ENCODE measurements around the gene FUS. TPM values are rescaled to one million over a fixed set of nuclear protein-coding genes. Genes with fewer than 3 reads are reported as not detected.

Gene FUS
- total and polyA plus RNA-seq, 2 of the 13 experiments (the other 11 are each of a cell fraction or from before 2014, with no cell fraction given): 68.1 to 168 TPM

- peak; percentile 99 for TF ChIP-seq ZNF546 (CRISPR knock-in tag; conservative IDR thresholded peaks at IDR 0.05)
- peak; percentile 87; the same call in 1 of the 2 replicates for TF ChIP-seq MIXL1 (CRISPR knock-in tag; IDR thresholded peaks at IDR 0.05)
- no peak for TF ChIP-seq RCOR2 (CRISPR knock-in tag; IDR thresholded peaks at IDR 0.05)
- TF ChIP-seq GLMP (CRISPR knock-in tag; IDR thresholded peaks at IDR 0.05; ENCODE audit: borderline replicate concordance): 0 out of 2 replicates have a peak, but pooled peaks have one; percentile 3
- no peak for TF ChIP-seq ZNF101 (CRISPR knock-in tag; IDR thresholded peaks at IDR 0.05; ENCODE audit: borderline replicate concordance, low read depth)
- peak; percentile 100 for TF ChIP-seq RBM39 (IDR thresholded peaks at IDR 0.05; ENCODE audit: low read depth, low read length, poor library complexity, severe bottlenecking)
- peak; percentile 69; the same call in 1 of the 2 replicates for TF ChIP-seq NR2C2 (CRISPR knock-in tag; IDR thresholded peaks at IDR 0.05; ENCODE audit: borderline replicate concordance)
- no peak; the same call in 1 of the 2 replicates for TF ChIP-seq ZNF326 (CRISPR knock-in tag; IDR thresholded peaks at IDR 0.05; ENCODE audit: borderline replicate concordance)
- TF ChIP-seq HBP1 (CRISPR knock-in tag; IDR thresholded peaks at IDR 0.05; ENCODE audit: low read depth): no peak
- peak; percentile 67; the same call in 1 of the 2 replicates for TF ChIP-seq CENPBD1 (CRISPR knock-in tag; IDR thresholded peaks at IDR 0.05; ENCODE audit: borderline replicate concordance, low read depth)
- TF ChIP-seq IKZF1 (IDR thresholded peaks at IDR 0.05): no peak
- TF ChIP-seq ZNF414 (CRISPR knock-in tag; IDR thresholded peaks at IDR 0.05): no peak; the same call in 1 of the 2 replicates
- peak; percentile 61 for TF ChIP-seq MED1 (CRISPR knock-in tag; IDR thresholded peaks at IDR 0.05)
- TF ChIP-seq CBX5 (CRISPR knock-in tag; IDR thresholded peaks at IDR 0.05; ENCODE audit: borderline replicate concordance): peak; percentile 95
- TF ChIP-seq TAF1 (CRISPR knock-in tag; IDR thresholded peaks at IDR 0.05): peak; percentile 100
- no peak for TF ChIP-seq NR2F6 (IDR thresholded peaks at IDR 0.05)
- peak; percentile 65 for TF ChIP-seq NR2F6 (CRISPR knock-in tag; IDR thresholded peaks at IDR 0.05)
- no peak; the same call in 1 of the 2 replicates for TF ChIP-seq ZNF280D (CRISPR knock-in tag; IDR thresholded peaks at IDR 0.05)
- peak; percentile 88 for TF ChIP-seq ZNF891 (CRISPR knock-in tag; IDR thresholded peaks at IDR 0.05)
- TF ChIP-seq ZSCAN9 (CRISPR knock-in tag; IDR thresholded peaks at IDR 0.05; ENCODE audit: borderline replicate concordance): peak; percentile 68
- peak; percentile 94 for TF ChIP-seq NFKB2 (CRISPR knock-in tag; IDR thresholded peaks at IDR 0.05; ENCODE audit: borderline replicate concordance)
- peak; percentile 93 for TF ChIP-seq ZC3H13 (CRISPR knock-in tag; IDR thresholded peaks at IDR 0.05)
- no peak for TF ChIP-seq CEBPB (IDR thresholded peaks at IDR 0.05; ENCODE audit: borderline replicate concordance, low read depth, low read length)
- TF ChIP-seq CBFB (CRISPR knock-in tag; IDR thresholded peaks at IDR 0.05): peak; percentile 88; the same call in 1 of the 2 replicates
These were observed at the start of gene FUS (continued) for GRCh38 chr16:31179747-31180459.

All from HepG2 (cell line).